DND-41 (cell line): ENCODE data around the gene RPL13A.

Experiments used
- EZH2 ChIP-seq: IDR thresholded peaks from 3 replicates; pipeline ENCODE4 v1.6.1; 2012; ENCODE audit warnings: borderline replicate concordance, low read depth, mild to moderate bottlenecking, moderate library complexity, low read length, inconsistent platforms; ENCODE audit not compliant: severe bottlenecking
- TF ChIP-seq, protein P1 (sequence below): IDR thresholded peaks from 2 replicates; pipeline ENCODE4 v1.5.1; 2012; ENCODE audit warnings: borderline replicate concordance, low read length, moderate library complexity, mild to moderate bottlenecking; ENCODE audit not compliant: poor library complexity, severe bottlenecking; ENCODE audit errors: extremely low read depth

DNA sequence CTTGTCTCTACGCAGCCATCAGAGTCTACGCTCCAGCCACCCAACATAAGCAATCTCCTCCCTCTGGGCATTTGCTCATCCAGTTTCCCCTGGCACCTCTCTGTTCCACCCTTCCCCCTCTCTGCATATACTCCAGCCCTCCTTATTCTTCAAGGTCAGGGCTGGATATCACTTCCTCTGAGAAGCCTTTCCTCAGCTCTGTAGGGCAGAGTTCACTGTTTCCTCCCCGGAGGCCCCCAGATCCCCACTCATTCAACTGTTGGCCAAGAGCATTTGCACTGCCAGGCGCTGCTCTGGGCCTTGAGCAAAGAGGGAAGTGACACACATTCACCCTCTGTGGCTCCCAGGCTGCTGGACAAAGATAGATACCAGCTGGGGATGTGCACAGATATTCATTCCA is 28.4 kb downstream of the RPL13A start:
- TF ChIP-seq, protein P1, sequence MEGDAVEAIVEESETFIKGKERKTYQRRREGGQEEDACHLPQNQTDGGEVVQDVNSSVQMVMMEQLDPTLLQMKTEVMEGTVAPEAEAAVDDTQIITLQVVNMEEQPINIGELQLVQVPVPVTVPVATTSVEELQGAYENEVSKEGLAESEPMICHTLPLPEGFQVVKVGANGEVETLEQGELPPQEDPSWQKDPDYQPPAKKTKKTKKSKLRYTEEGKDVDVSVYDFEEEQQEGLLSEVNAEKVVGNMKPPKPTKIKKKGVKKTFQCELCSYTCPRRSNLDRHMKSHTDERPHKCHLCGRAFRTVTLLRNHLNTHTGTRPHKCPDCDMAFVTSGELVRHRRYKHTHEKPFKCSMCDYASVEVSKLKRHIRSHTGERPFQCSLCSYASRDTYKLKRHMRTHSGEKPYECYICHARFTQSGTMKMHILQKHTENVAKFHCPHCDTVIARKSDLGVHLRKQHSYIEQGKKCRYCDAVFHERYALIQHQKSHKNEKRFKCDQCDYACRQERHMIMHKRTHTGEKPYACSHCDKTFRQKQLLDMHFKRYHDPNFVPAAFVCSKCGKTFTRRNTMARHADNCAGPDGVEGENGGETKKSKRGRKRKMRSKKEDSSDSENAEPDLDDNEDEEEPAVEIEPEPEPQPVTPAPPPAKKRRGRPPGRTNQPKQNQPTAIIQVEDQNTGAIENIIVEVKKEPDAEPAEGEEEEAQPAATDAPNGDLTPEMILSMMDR = no peak
- TF ChIP-seq EZH2 = no peak
